Measurements from ENCODE around the gene CHRD. TPM values are rescaled to one million over a fixed set of nuclear protein-coding genes. Genes with fewer than 3 reads are reported as not detected.

The CHRD gene
- total RNA-seq, 6 donors from 2014 or later, result 2.1 to 40.9 (median 4.3) TPM

DNA sequence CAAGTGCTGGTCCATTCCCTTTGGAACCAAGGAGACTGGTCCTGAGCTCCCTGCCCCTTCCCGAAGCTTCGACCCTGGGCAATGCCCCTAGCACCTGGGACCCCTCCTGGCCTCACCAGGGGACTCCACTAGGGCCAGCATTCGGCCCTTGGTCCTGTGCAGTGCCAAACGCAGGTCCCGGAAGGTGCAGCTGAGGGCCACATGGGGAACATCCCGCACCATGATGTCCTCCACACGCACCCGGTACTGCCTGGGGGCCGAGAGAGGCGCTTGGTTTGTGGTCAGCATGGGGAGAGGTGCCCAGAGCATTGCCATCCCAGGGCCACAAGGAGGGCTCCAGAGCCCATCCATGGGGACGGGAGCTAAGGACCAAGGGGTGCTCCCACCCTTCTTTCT is 26.3 kb upstream of the CHRD start:
- Histone ChIP-seq H3K36me3 (peaks cover 0 to 17% (median 0%) of the 10 kb centered on the region in 4 donors), H3K27me3 (no peaks in the 10 kb centered on the region), H3K4me1 (no peaks in the 10 kb centered on the region), H3K9me3 (no peaks in the 10 kb centered on the region), H3K27ac (no peak overlapping the region), H3K4me3 (no peak overlapping the region)
- no peak for TF ChIP-seq POLR2A (IDR thresholded peaks at IDR 0.05)
- TF ChIP-seq, protein P1, sequence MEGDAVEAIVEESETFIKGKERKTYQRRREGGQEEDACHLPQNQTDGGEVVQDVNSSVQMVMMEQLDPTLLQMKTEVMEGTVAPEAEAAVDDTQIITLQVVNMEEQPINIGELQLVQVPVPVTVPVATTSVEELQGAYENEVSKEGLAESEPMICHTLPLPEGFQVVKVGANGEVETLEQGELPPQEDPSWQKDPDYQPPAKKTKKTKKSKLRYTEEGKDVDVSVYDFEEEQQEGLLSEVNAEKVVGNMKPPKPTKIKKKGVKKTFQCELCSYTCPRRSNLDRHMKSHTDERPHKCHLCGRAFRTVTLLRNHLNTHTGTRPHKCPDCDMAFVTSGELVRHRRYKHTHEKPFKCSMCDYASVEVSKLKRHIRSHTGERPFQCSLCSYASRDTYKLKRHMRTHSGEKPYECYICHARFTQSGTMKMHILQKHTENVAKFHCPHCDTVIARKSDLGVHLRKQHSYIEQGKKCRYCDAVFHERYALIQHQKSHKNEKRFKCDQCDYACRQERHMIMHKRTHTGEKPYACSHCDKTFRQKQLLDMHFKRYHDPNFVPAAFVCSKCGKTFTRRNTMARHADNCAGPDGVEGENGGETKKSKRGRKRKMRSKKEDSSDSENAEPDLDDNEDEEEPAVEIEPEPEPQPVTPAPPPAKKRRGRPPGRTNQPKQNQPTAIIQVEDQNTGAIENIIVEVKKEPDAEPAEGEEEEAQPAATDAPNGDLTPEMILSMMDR (IDR thresholded peaks at IDR 0.05), result no peak
- TF ChIP-seq POLR2AphosphoS5 (IDR thresholded peaks at IDR 0.05), result no peak
- TF ChIP-seq EP300 (IDR thresholded peaks at IDR 0.05), result no peak
- DNase-seq, result no peak
- ATAC-seq (ENCODE audit: low FRiP score in 2 of 2), result no peak
- WGBS, 2 donors, result 91 to 100% methylated on average over 5 to 11 of the region's 11 CpGs

GRCh38 chr3:184354121-184354728 is 25.6 kb upstream of the CHRD start:
- Histone ChIP-seq H3K4me1 (no peaks in the 10 kb centered on the region), H3K9me3 (no peaks in the 10 kb centered on the region), H3K27ac (no peak overlapping the region), H3K4me3 (no peak overlapping the region), H3K27me3 (no peaks in the 10 kb centered on the region), H3K36me3 (peaks cover 0 to 17% (median 0%) of the 10 kb centered on the region in 4 donors)
- WGBS, 2 donors, result 34 to 53% methylated on average over 2 to 3 of the region's 18 CpGs
- DNase-seq (peak in 1 of 2 donors; percentile 39), ATAC-seq (ENCODE audit: low FRiP score in 2 of 2) (peak; percentile 26 to 62)
- no peak for TF ChIP-seq POLR2A (IDR thresholded peaks at IDR 0.05)
- TF ChIP-seq, protein P1 (IDR thresholded peaks at IDR 0.05), result peak; percentile 56 to 77 (median 68)

GRCh38 chr3:184354754-184355153 is 25.1 kb upstream of the CHRD start:
- Histone ChIP-seq H3K36me3 (peaks cover 0 to 17% (median 0%) of the 10 kb centered on the region in 4 donors), H3K4me3 (no peak overlapping the region), H3K27me3 (no peaks in the 10 kb centered on the region), H3K4me1 (no peaks in the 10 kb centered on the region), H3K9me3 (no peaks in the 10 kb centered on the region), H3K27ac (no peak overlapping the region)
- WGBS, 2 donors, result 71 to 82% methylated on average over 4 to 8 of the region's 8 CpGs
- DNase-seq (no peak), ATAC-seq (ENCODE audit: low FRiP score in 2 of 2) (no peak)
- TF ChIP-seq EP300 (IDR thresholded peaks at IDR 0.05) (no peak), POLR2AphosphoS5 (IDR thresholded peaks at IDR 0.05) (no peak), POLR2A (IDR thresholded peaks at IDR 0.05) (no peak)
- TF ChIP-seq, protein P1 (IDR thresholded peaks at IDR 0.05), result no peak

GRCh38 chr3:184355261-184356040 is 24.4 kb upstream of the CHRD start:
- Histone ChIP-seq H3K4me1 (peaks cover 1 to 4% (median 2%) of the 10 kb centered on the region in 4 donors), H3K27ac (no peak overlapping the region), H3K36me3 (peaks cover 0 to 17% (median 0%) of the 10 kb centered on the region in 4 donors), H3K4me3 (no peak overlapping the region), H3K9me3 (no peaks in the 10 kb centered on the region), H3K27me3 (no peaks in the 10 kb centered on the region)
- 83 to 85% methylated on average over 15 to 18 of the region's 18 CpGs for WGBS, 2 donors
- ATAC-seq (ENCODE audit: low FRiP score in 2 of 2) (peak in 1 of 2 donors; percentile 32), DNase-seq (no peak)
- TF ChIP-seq EP300 (IDR thresholded peaks at IDR 0.05) (no peak), POLR2AphosphoS5 (IDR thresholded peaks at IDR 0.05) (no peak), POLR2A (IDR thresholded peaks at IDR 0.05) (no peak)
- TF ChIP-seq, protein P1 (IDR thresholded peaks at IDR 0.05), result no peak
